Measurements from ENCODE around the gene TOX4.

The TOX4 gene

DNA sequence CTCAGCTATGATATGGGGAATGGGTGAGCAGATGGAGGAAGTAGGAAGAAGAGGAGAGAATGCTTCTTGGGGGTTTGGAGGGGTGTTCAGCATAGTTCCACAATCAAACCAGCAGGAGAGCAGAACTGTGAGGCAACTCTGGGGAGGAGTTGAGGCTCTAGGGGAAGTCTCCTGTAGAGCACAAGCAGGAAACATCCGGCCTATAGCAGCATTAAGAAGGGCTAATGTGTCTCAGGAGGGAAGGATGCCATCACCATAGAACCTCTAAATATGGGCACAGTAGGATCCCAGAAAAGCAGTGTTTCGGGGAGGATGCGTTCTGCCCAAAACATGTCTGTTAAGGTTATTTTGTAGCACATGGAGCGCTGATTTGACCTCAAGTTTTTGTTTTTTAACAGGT, 57.6 kb downstream of the TOX4 start:
- H3K4me3 ChIP-seq (ENCODE audit: low read depth, low read length): no peak overlapping the region
- no peak for TF ChIP-seq CTCF (IDR thresholded peaks at IDR 0.05; ENCODE audit: low read depth, low read length)
- no peak for TF ChIP-seq MAX (IDR thresholded peaks at IDR 0.05; ENCODE audit: low read depth, low read length)
- TF ChIP-seq MYC (IDR thresholded peaks at IDR 0.05; ENCODE audit: low read depth, low read length): 0 out of 2 replicates have a peak, but pooled peaks have one; percentile 9
- TF ChIP-seq POLR2A (IDR thresholded peaks at IDR 0.05; ENCODE audit: extremely low read depth, insufficient read length): no peak
- DNase-seq (ENCODE audit: low read depth): peak; percentile 87

GRCh38 chr14:21535545-21536417, 58.8 kb downstream of the TOX4 start:
- no peak overlapping the region for H3K4me3 ChIP-seq (ENCODE audit: low read depth, low read length)
- TF ChIP-seq CTCF (IDR thresholded peaks at IDR 0.05; ENCODE audit: low read depth, low read length): no peak
- no peak for TF ChIP-seq MYC (IDR thresholded peaks at IDR 0.05; ENCODE audit: low read depth, low read length)
- TF ChIP-seq POLR2A (IDR thresholded peaks at IDR 0.05; ENCODE audit: extremely low read depth, insufficient read length): no peak
- TF ChIP-seq MAX (IDR thresholded peaks at IDR 0.05; ENCODE audit: low read depth, low read length): no peak
- DNase-seq (ENCODE audit: low read depth): no peak

DNA sequence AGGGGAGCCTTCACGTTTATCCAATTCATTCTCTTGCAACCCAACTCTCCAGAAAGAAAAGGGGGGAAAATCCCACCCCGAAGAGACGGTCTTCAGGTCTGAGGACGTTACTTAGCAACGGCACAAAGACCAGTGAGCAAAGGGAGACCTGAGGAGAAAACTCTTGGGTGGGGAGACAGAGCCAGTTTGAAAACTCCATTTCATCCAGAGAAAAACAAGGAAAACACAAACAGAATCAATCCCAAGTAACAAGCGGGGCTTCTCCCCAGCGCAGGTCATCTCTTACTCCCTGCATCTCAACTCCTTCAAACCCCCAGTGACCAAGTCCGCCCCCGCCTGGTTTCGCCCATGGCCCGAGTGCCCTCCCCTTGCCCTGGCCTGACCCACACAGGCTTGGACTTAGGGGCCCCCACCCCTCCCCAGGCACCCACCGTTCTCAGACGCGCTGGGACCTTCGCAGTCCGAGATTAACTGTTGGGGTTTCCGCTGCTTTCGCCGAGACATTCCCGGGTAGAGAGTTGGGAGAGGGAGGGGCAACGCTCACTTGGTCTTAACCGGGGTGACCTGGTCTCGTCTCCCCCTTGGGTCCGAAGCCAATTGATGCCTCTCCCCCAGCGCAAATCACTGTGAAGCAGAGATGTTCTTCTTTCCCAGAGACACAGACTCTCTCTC, 59.6 kb downstream of the TOX4 start:
- DNase-seq (ENCODE audit: low read depth): no peak
- no peak for TF ChIP-seq MYC (IDR thresholded peaks at IDR 0.05; ENCODE audit: low read depth, low read length)
- TF ChIP-seq POLR2A (IDR thresholded peaks at IDR 0.05; ENCODE audit: extremely low read depth, insufficient read length): no peak
- no peak for TF ChIP-seq CTCF (IDR thresholded peaks at IDR 0.05; ENCODE audit: low read depth, low read length)
- TF ChIP-seq MAX (IDR thresholded peaks at IDR 0.05; ENCODE audit: low read depth, low read length): no peak
- H3K4me3 ChIP-seq (ENCODE audit: low read depth, low read length): no peak overlapping the region

DNA sequence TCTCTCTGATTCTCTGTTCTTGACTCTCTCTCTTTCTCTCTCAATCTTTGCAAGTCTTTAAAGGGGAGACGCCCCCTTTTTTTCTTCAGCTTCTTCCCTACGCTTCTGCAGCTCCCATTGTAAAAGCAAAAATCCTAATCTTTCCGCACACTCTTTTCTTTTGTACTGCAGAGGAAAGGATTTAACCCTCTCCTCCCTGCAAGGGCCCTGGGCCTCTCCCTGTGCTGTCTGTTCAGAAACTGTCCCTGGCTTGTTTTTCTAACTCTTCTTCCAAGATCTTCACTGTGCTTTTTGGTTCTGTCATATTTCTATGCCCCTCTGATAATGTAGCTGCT, 60.1 kb downstream of the TOX4 start:
- no peak for DNase-seq (ENCODE audit: low read depth)
- no peak for TF ChIP-seq CTCF (IDR thresholded peaks at IDR 0.05; ENCODE audit: low read depth, low read length)
- TF ChIP-seq MAX (IDR thresholded peaks at IDR 0.05; ENCODE audit: low read depth, low read length): no peak
- no peak for TF ChIP-seq MYC (IDR thresholded peaks at IDR 0.05; ENCODE audit: low read depth, low read length)
- no peak for TF ChIP-seq POLR2A (IDR thresholded peaks at IDR 0.05; ENCODE audit: extremely low read depth, insufficient read length)
- H3K4me3 ChIP-seq (ENCODE audit: low read depth, low read length): no peak overlapping the region

- no peak for DNase-seq (ENCODE audit: low read depth)
- no peak overlapping the region for H3K4me3 ChIP-seq (ENCODE audit: low read depth, low read length)
- TF ChIP-seq MYC (IDR thresholded peaks at IDR 0.05; ENCODE audit: low read depth, low read length): no peak
- no peak for TF ChIP-seq POLR2A (IDR thresholded peaks at IDR 0.05; ENCODE audit: extremely low read depth, insufficient read length)
- TF ChIP-seq CTCF (IDR thresholded peaks at IDR 0.05; ENCODE audit: low read depth, low read length): no peak
- TF ChIP-seq MAX (IDR thresholded peaks at IDR 0.05; ENCODE audit: low read depth, low read length): no peak
Observed at GRCh38 chr14:21539189-21539940, 62.4 kb downstream of the TOX4 start.

All from NB4 (cell line).